HG03432 (cell line): ENCODE results near the gene LYSMD3.
"Not testable (repeated sequence)": the region's sequence is repeated elsewhere in the genome, so short reads cannot be mapped to it uniquely, and the experiment has no call there.

ENCODE experiments used
- ATAC-seq: cut with Tn5 transposase; IDR thresholded peaks from one replicate; pipeline ENCODE4 v1.9.1; 2021; ENCODE audit warnings: mild to moderate bottlenecking, moderate library complexity; ENCODE audit not compliant: unreplicated experiment

LYSMD3 gene

DNA sequence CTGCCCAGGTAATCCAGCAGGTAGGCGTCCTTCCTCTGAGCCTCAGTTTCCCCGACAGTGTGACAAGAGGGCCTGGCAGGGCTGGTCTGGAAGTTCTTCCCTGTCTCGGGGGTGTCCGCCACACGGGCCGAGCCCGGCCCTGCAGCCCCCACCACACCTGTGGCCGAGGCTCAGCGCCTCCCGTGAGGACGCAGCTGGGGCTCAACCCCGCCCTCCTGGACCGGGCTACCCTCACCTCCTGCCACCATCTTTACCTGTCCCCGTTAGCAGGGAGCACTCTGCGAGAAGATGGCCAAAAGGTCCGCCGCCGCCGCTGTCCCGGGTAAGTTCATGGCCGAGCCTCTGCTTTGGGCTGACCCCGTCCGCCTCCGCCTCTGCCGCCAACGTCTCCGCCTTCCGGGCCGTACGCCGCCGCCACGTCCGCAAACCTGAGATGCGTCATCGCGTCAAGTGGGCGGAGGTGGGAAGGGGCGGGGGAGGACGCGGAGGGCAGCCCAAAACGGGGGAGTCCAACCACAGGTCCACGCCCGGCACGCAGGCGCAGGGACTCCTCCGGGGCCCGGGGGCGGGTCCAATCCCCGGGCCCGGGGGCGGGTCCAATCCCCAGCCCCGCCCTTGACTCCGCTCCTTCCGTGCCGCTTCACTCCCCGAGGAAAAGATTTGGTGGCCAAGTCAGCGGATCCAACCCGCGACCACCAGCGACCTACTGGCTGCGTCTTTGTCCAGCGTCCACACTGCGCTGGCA, at the start of gene LYSMD3:
Gene LYSMD3 (minus strand): TSS at position 391 of the 745 bp plus-strand sequence. CDS start 4,295 bp downstream, outside the sequence.
- ATAC-seq, result peak; percentile 94

DNA sequence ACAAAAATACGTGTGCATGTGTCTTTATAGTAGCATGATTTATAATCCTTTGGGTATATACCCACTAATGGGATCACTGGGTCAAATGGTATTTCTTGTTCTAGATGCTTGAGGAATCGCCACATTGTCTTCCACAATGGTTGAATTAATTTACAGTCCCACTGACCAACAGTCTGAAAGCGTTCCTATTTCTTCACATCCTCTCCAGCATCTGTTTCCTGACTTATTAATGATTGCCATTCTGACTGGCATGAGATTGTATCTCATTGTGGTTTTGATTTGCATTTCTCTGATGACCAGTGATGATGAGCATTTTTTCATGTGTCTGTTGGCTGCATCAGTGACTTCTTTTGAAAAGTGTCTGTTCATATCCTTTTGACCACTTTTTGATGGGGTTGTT, 47.2 kb upstream of the LYSMD3 start:
- not testable (repeated sequence) for ATAC-seq

DNA sequence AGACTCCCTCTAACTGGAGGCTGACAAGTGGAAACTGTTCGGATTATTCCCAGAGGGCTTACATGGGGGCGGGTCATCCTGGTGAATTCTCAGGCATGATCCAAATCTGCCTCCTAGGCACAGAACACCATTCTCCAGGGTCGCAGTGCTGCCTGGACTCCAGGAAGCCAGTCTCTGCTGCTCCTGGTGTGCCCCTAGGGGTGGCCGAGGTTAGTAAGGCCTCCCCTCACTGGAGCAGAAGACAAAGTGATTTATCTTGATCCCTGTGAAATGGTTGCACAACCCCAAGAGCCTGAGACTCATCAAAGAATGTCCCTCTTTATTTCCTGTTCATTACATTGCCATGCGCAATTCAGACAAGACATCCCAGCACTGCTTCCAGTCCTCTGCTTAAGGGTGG, 46.3 kb upstream of the LYSMD3 start:
- ATAC-seq, result no peak

DNA sequence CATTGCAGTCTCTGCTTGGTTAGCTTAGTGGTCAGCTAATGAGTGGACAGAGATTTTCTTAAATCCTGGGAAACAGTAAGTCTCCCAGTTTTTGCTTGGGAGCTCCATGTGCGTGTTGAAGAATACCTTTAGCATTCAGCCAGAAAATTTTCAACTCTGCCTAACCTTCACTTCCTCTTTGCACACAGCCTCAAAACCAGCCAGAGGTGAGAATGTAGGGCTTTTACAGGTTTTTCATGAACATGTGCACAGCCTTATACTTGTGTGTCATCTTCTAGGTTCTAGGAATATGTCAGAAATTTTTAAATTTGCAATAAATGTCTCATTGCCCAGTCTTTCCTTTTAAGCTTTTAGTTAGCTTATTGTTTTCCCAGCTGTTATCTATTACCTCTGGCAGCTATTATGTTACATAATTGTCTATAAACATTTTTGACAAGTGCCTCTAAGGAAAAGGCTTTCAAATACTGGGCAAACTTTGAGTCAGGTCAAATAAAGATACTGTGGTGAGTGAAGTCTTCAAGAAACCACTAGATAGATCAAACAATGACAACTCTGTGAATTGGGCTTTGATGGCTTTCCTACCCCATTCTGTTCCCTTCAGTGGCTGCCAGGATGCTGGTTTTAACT, 41.9 kb upstream of the LYSMD3 start:
- ATAC-seq, result no peak

DNA sequence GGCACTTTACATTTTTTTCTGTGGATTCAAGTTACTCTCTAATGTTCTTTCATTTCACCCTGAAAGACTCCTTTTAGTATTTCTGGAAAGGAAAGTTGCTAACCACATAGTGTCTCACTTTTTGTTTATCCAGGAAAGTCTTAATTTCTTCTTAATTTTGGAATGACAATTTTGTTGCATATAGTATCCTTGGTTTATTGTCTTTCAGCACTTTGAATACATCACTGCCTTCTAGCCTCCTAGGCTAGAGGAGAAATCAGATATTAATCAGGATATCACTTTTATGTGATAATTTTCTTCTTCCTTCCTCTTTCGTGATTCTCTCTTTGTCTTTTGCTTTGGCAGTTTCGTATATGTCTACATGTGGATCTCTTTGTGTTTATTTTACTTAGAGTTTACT, 40.6 kb upstream of the LYSMD3 start:
- no peak for ATAC-seq

DNA sequence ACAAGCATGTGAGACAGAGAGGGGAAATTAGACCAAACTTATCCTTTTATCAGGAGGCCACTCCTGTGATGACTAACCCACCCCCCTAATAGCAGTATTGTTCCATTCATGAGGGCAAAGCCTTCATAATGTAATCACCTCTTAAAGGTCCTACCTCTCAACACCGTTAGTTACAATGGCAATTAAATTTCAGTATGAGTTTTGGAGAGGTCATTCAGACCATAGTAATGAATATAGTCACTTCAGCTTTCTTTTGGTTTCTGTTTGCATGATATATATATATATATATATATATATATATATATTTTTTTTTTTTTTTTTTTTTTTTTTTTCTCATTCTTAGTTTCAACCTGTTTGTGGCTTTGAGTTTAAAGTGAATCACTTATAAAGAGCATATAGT, 39.7 kb upstream of the LYSMD3 start:
- ATAC-seq, result no peak

DNA sequence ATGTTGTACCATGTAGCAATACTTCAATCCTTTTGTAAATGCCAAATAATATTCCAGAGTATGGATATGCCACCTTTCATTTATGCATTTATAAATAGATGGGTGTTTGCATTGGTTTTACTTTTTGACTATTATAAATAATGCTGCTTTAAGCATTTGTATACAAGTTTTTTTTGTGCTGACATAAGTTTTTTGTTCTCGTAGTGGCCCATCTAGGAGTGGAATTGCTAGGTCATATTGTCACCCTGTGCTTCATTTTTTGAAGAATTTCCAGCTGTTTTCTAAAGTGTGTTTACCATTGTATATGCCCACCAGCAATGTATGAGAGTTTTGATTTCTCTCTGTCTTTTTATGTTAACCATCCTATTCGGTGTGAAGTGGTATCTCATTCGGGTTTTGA, 36.1 kb upstream of the LYSMD3 start:
- no peak for ATAC-seq

DNA sequence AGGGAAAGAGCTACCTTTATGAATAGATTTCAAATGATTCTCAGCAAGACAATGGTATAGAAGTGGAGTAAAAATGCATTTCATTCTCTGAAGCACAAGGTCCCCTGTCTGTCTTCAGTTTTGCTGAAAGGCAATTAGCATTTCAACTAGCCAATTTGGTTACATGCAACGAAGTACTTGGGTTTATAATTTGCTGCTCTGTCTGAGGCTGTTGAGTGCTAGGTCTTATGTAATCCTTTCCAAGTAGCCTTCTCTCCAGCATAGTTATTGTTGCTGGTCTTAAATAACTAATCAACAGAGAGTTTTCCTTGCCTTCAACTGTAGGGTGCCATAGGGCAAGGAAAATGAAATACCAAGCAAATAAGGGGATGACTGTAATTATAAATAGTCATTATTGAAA, 33.7 kb upstream of the LYSMD3 start:
- no peak for ATAC-seq

DNA sequence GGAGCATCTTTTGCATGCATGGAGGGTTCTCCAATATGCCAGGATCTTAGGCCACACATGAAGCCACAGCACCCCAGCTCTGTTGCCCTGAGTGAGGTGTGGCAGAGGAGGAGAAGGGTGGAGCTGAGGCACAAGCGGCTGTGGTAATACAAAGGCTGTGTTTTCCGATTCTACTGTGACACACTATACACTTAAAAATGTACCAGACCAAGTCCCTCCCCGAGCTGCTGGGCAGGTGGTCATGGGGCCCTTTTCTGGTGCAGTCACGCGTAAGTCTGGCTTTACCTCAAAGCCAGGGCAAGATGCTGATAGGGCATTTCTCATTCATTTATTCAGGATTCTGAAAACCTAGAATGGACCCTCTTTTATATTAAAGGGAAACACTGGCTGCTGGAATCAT, 33.0 kb upstream of the LYSMD3 start:
- no peak for ATAC-seq

DNA sequence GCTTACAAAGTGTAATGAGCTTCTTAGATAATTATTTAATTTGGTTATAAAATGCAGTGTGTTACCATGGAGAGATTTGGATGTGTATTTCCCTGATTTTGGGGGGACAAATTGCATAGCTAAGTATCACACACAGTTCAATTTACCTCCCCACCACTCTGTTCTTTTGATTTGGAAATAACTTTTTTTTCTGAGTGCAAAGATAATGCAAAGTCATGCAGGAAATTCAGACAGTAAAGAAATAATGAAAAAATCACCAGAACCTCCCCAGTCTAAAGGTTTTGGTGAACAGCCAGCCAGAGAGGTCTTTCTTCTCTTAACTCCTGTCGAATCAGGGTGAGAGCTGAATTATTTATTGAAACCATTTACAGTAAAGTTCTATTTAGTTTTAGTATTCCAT, 32.4 kb upstream of the LYSMD3 start:
- ATAC-seq, result no peak

DNA sequence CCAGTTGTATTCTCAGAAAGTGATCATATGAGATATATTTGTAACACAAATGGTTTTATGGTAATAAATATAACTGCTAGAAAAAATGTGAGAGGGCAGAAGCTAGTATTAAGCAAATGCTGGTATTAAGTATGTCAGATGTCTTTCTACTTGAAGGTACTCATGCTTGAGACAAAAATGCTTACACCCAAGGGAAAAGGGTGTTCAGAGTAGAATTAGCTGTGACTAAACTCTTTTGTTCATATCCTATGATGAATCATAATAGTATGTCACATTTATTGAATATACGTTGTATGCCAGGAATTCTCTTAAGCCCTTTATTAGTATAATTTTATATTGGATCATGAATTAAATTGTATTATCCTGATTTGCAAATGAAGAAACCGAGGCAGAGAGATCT, 31.4 kb upstream of the LYSMD3 start:
- ATAC-seq, result no peak

DNA sequence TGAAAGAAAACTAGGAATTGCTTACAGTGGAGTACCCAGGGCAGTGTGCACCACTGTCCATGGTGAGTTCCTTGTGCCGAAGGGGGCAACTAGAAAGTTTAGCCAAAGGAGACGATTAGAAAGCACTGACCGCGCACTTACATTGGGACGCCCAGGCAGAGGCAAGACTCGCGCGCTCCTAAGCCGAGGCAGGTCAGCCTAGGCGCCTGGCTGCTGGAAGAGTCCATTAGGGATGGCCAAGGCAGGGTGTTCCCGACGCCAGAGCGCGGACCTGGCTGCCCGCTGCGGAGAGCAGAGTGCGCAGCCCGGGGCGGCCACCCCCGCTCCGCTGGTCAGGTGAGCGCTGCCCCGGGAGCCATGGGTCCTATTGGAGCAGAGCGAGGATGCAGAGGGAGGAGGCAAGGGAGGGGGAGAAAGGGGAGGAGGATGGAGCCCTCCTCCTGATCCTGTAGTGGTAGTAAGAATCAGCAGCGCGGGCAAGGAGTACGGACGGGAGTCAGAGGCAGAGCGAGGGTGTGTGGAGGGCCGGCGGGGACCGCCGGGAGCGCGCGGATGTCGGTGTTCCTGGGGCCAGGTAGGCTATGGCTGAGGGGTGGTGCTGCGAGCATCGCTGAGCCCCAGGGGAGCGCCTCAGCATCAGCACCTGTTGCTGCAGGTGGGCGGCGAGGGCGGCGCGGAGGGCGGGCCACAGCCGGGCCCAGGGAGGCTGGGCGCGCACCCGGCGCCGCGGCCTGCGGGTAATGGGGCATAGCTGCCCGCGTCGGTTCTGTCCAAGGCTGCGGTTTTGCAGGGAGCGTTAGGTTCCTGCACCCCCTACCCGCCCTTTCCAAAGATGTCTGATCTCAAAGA, 29.2 kb upstream of the LYSMD3 start, which contains the start of gene ADGRV1:
Gene ADGRV1 (plus strand): TSS at position 454 of the 849 bp plus-strand sequence. CDS start 99 bp downstream, at position 553.
- peak; percentile 61 for ATAC-seq

DNA sequence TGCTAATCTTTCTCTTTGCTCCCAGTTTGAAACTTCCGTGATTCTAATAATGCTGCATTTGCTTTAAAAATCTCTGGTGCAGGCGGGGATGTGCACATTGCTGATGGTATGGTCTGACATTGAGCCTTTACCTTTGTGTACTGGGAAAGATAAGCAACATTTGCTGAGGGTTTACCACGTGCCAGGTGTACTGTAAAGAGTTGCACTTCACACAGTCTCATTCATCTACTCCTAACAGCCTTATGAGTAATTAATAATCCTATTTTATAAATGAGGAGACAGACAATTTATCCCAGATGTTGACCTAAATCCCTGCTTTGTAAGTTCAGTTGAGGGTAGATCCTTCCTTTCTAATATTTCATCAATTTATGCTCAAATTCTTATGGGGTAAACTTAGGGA, 28.5 kb upstream of the LYSMD3 start:
- ATAC-seq, result no peak

DNA sequence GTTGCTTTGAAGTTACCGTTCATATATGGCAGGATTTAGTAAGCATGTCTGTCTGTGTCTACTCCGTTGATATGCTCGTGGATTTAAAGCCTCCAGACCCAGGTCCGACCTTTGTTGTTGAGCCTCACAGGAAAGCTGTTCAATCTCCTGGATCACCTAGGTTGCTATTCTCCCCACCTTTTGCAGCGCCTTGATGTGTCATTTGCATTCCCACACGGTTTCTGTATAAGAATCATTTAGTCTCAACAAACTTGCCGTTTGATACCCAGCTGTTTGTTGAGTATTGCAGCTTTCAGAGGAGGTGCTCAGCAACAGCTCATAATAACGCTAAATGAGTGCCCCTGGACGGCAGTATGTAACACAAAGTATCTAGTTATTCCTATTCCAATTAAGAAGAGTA, 28.0 kb upstream of the LYSMD3 start:
- ATAC-seq, result no peak

DNA sequence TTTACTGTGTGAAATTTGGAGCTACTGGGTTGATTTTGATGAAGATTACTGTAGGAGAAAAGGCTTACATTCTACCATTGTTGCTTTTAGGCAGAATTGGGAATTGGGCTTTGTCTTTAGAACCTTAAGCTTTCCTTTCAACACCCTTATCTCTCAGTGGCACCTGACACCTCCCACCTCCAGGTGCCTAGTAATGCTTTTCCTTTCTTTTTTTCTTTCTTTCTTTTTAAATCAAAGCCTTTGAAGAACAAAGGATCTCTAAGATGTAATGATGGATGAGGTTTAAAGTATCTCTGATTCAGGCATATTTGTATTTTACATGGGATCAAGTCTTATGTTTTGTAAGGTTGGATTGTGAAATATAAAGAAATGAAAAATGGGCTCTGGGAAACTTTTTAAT, 26.3 kb upstream of the LYSMD3 start:
- no peak for ATAC-seq

DNA sequence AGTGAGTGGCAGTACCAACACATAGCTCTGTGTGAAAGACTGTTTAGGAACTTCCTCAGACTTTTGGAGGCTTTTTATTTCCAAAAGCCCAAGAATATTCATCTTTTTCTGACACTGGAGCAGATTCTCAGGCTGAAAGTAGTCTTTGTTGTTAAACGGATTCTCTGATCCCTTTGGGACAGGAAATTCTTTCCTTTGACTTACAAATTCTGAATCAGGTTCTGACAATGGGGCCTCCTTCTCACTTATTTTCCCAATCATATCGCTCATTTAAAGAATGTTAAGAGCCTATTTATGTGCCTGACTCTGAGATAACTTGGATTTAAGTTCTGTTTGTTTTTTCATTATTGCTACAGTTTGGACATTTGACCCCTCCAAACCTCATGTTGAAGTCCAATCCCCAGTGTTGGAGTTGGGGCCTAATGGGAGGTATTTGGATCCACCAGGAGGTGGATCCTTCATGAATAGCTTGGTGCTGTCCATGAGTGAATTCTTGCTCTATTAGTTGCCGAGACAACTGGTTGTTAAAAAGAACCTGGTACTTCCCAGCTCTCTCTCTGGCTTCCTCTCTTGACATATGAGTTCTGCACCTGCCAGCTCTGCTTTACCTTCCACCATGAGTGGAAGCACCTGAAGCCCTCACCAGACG, 25.1 kb upstream of the LYSMD3 start:
- no peak for ATAC-seq

DNA sequence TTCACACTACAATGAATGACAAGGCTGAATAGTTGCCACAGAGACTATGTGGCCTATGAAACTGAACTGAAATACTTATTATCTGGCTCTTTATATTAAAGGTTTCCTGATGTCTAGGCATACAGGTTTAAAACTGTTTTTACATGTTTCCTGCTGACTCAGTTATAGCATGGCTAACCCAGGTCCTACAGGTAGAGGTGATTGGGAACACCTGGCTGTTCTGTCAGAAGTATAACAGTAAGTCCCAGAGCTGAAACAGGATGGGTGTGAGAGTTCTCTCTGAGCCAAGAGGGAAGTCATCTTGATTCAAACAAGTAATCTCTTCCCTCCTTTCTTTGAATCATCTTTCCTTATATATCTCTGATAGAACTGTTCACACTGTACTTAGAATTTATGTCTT, 24.3 kb upstream of the LYSMD3 start:
- no peak for ATAC-seq

DNA sequence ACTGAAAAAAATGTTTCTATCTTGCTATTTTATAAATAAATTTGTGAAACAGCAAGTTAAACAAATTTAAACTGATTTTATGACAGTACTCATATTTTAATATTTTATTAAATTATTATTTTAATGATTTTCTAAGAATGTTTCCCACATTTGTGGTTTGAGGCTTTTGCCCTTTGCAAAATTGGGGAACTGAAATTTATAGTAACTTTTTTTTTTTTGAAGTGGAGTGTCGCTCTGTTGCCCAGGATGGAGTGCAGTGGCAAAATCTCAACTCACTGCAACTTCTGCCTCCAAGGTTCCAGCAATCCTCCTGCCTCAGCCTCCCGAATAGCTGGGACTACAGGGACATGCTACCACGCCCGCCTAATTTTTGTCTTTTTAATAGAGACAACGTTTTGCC, 22.0 kb upstream of the LYSMD3 start:
- ATAC-seq, result no peak

DNA sequence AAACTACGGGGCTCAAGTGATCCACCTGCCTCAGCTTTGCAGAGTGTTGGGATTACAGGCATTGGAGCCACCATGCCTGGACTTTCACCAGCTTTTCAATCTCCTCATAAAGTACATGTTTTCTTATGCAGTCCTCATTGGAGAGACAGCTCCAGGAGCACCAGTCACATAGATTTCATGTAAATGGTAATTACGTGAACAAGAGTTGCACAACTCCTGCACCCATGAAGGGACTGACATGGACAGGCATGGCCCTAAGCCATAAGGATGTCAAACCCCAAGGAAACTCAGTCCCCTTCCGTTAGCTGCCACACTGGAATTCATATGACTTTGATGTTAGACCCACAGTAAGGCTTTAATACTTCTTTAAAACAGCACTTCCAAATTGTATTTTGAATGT, 21.6 kb upstream of the LYSMD3 start:
- no peak for ATAC-seq

DNA sequence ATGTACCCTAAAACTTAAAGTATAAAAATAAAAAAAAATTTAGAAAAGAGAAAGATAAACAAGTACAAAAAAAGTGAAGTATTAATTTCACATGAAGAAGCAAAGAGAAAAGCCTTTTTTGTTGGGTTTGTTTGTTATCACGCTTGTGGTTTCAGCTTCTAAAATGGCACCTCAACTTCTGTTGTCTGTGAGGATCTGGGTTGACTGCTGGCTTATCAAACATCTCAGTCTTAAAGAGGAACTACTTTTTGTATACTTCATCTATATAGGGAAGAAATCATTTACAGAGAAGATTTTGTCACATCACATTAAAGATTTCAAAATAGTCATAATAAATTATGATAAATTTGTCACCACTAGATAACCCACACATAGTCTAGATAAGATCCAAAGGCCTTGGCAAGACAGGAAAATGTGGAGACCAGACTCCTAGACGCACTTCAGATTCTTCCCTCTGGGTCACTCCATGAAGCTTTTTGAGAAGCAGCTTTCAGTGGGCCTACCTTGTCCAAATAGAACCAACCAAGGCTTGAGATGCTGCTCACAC, 20.4 kb upstream of the LYSMD3 start:
- ATAC-seq, result no peak

DNA sequence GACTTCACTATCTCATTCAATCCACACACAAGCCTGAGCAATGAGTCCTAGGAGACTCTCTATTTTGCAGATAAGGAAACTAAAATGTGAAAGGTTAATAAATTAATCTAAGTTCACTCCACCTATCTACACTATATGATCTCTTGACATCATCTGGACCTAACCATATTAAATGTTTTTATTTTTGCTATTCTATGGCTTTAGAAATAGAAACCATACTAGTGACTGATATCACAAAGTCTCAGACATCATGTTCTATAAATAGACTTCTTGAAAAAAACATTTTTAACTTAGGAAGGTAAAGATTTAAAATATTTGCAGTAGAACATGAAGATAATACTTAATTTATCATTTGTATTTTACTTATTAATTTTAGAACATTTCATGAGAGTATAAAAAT, 19.8 kb upstream of the LYSMD3 start:
- ATAC-seq, result no peak
